Small intestine (tissue), 7 donors: ENCODE data around the gene CALHM4. TPM values are rescaled to one million over a fixed set of nuclear protein-coding genes. Genes with fewer than 3 reads are reported as not detected.

ENCODE experiments used
- DNase-seq, 2 donors: peaks; one replicate each; pipeline versions ENCODE4 v3.0.0 to v3.0.0-alpha.2; 2013
- FAIRE-seq: peaks from 2 replicates; lab custom pipeline; 2012; peaks lifted over from hg19 to GRCh38; lab: Jason Lieb, UNC
- H3K27ac ChIP-seq, 3 donors: one replicate each; pipeline ENCODE4 v1.5.1; 2013; ENCODE audit warnings: low read length in 2 of 3, mild to moderate bottlenecking in 2 of 3, control low read depth in 1 of 3, inconsistent platforms in 1 of 3, low read depth in 1 of 3, moderate library complexity in 1 of 3
- H3K27me3 ChIP-seq, 3 donors: one replicate each; pipeline ENCODE4 v1.6.1; 2013; ENCODE audit warnings: low read length in 3 of 3, inconsistent platforms in 1 of 3; ENCODE audit not compliant: control insufficient read depth in 3 of 3, insufficient read depth in 3 of 3
- H3K36me3 ChIP-seq, 3 donors: one replicate each; pipeline ENCODE4 v1.6.1; 2013; ENCODE audit warnings: low read length in 3 of 3, inconsistent platforms in 1 of 3, low read depth in 1 of 3, mild to moderate bottlenecking in 1 of 3, moderate library complexity in 1 of 3; ENCODE audit not compliant: control insufficient read depth in 3 of 3, insufficient read depth in 2 of 3
- H3K4me1 ChIP-seq, 3 donors: one replicate each; pipeline ENCODE4 v1.6.1; 2013; ENCODE audit warnings: low read length in 2 of 3, inconsistent platforms in 1 of 3, low read depth in 1 of 3, mild to moderate bottlenecking in 1 of 3, moderate library complexity in 1 of 3; ENCODE audit not compliant: control insufficient read depth in 3 of 3, insufficient read depth in 2 of 3
- H3K4me3 ChIP-seq, 3 donors: one replicate each; pipeline ENCODE4 v1.5.1; 2013; ENCODE audit warnings: low read length in 3 of 3, control low read depth in 1 of 3, inconsistent platforms in 1 of 3, low read depth in 1 of 3, mild to moderate bottlenecking in 1 of 3, moderate library complexity in 1 of 3
- H3K9me3 ChIP-seq, 2 donors: one replicate each; pipeline ENCODE4 v1.6.1; 2013; ENCODE audit warnings: low read depth in 1 of 2, low read length in 1 of 2; ENCODE audit not compliant: control insufficient read depth in 2 of 2, insufficient read depth in 1 of 2
- WGBS, 3 donors: extraction: QIAGEN DNeasy Blood & Tissue Kit; methylation state at CpG; one replicate each; pipeline ENCODE4 v1.1.7; 2013; 5-methylcytosine and 5-hydroxymethylcytosine counted together
- polyA plus RNA-seq, 4 donors: library from polyadenylated mRNA; stranded (reverse) in 3 of 4; unstranded in 1 of 4; fragments of 200-250 nt in 3 of 4; fragments of 120-200 nt in 1 of 4; gene quantifications; one replicate each; pipeline versions ENCODE4 v1.2.1 to v1.2.3, GENCODE V29; 2013
- donor health status: healthy with polysubstance abuse.
- donor health status: control.
- donor health status: control.
- donor health status: Bipolar disorder and iron deficiency.
- donor health status: healthy.

CALHM4 gene
- polyA plus RNA-seq, 4 donors = not detected

DNA sequence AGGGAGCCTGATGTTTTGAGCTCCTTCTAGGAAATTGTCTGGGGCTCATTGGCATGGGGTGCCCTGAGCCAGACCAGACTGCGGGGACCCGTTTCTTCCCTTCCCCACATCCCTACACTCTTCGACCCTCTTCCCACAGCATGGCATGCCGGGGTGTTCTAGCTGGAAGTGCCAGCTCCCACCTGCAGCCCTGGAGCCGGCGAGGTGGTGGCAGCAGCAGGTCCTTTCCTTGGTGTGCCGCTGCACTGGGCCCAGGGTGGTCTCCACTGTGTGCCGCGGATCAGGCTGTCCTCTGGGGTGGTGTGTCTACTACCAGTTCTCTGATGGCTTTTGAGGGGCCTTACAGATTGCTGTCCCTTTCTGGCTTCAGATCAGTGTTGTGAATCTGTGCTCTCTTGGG is 10.3 kb downstream of the CALHM4 start:
- WGBS, 3 donors = 93 to 94% (median 93%) methylated on average over 9 of the region's 9 CpGs
- DNase-seq (no peak), FAIRE-seq (no peak)
- Histone ChIP-seq H3K27ac (no peak overlapping the region), H3K27me3 (peaks cover 0 to 8% (median 0%) of the 10 kb centered on the region in 3 donors), H3K4me1 (peaks cover 0 to 15% (median 0%) of the 10 kb centered on the region in 3 donors), H3K36me3 (no peaks in the 10 kb centered on the region), H3K9me3 (no peaks in the 10 kb centered on the region), H3K4me3 (no peak overlapping the region)

- Histone ChIP-seq H3K36me3 (no peaks in the 10 kb centered on the region), H3K27ac (no peak overlapping the region), H3K4me3 (no peak overlapping the region), H3K9me3 (no peaks in the 10 kb centered on the region), H3K4me1 (peaks cover 0 to 15% (median 0%) of the 10 kb centered on the region in 3 donors), H3K27me3 (peaks cover 0 to 8% (median 0%) of the 10 kb centered on the region in 3 donors)
- DNase-seq = no peak
- WGBS, 3 donors = 81 to 87% (median 86%) methylated on average over 7 of the region's 7 CpGs
- no peak for FAIRE-seq
Measured at GRCh38 chr6:116564311-116564710, 10.8 kb downstream of the CALHM4 start.

GRCh38 chr6:116564921-116565872 is 11.6 kb downstream of the CALHM4 start:
- peaks cover 0 to 17% (median 0%) of the 10 kb centered on the region in 3 donors for H3K4me1 ChIP-seq
- H3K27ac ChIP-seq = no peak overlapping the region
- H3K9me3 ChIP-seq = no peaks in the 10 kb centered on the region
- FAIRE-seq (no peak), DNase-seq (peak in 1 of 2 donors; percentile 36)
- peak overlapping the region in 1 of 3 donors; percentile 28 for H3K4me3 ChIP-seq
- 47 to 56% (median 50%) methylated on average over 42 of the region's 42 CpGs for WGBS, 3 donors
- H3K36me3 ChIP-seq = no peaks in the 10 kb centered on the region
- peaks cover 0 to 8% (median 0%) of the 10 kb centered on the region in 3 donors for H3K27me3 ChIP-seq

DNA sequence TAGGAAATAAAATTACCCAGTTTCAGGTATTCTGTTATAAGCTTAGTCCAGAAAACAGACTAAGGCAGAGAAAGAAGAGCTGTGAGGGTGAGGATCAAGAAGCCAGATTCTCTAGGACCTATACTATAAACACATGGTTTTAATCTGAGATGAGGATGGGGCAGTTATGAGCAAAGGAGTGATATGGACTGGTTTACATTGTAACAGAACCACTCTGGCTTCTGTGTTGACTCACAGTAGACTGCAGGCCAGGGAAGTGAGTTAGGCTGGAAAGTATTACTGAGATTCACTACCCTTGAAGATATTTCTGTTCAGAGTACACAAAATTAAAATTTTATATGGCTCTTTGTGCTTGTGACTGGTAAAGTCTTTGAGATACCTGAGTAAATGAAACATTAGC is 14.6 kb downstream of the CALHM4 start:
- Histone ChIP-seq H3K4me3 (no peak overlapping the region), H3K4me1 (peaks cover 0 to 14% (median 2%) of the 10 kb centered on the region in 3 donors), H3K27ac (no peak overlapping the region), H3K36me3 (no peaks in the 10 kb centered on the region), H3K27me3 (peaks cover 0 to 8% (median 0%) of the 10 kb centered on the region in 3 donors), H3K9me3 (no peaks in the 10 kb centered on the region)
- FAIRE-seq = no peak
- no peak for DNase-seq

DNA sequence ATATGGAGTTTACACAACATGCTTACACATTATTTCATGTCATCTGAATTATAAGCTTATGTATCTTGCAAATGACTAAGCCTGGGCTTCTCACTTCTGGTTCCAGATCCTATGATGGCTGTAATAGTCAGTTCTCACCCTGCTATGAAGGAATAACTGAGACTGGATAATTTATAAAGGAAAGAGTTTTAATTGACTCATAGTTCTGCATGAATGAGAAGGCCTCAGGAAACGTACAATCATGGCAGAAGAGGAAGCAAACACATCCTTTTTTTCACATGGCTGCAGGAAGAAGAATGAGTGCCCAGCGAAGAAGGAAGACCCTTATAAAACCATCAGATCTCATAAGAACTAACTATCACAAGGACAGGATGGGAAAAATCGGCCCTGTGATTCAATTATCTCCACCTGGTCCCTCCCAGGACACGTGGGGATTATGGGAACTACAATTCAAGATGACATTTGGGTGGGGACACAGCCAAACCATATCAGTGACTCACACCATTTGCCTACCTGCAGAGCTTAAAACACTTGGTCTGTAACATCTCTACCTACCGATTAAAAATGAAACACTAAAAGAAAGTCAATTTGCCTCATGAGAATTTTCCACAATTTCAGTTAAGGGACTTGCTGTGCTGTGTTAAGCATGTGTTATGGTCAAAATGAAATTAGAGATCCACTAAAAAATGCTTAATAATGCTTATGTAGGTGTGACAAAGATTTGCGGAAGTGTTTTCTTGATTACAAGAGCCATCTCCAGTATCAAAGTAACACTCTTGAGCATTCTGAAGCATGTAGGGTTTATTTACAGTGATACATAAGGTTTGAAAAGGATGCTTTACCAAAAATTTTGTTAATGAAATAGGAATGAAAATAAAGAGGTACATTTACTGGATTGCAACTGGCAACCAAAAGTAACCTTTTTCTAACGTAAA is 15.5 kb downstream of the CALHM4 start:
- Histone ChIP-seq H3K27ac (no peak overlapping the region), H3K27me3 (peaks cover 0 to 8% (median 0%) of the 10 kb centered on the region in 3 donors), H3K4me3 (no peak overlapping the region), H3K9me3 (no peaks in the 10 kb centered on the region), H3K4me1 (peaks cover 0 to 11% (median 2%) of the 10 kb centered on the region in 3 donors), H3K36me3 (no peaks in the 10 kb centered on the region)
- WGBS, 3 donors = 59 to 69% (median 63%) methylated on average over 7 of the region's 7 CpGs
- no peak for FAIRE-seq
- no peak for DNase-seq

DNA sequence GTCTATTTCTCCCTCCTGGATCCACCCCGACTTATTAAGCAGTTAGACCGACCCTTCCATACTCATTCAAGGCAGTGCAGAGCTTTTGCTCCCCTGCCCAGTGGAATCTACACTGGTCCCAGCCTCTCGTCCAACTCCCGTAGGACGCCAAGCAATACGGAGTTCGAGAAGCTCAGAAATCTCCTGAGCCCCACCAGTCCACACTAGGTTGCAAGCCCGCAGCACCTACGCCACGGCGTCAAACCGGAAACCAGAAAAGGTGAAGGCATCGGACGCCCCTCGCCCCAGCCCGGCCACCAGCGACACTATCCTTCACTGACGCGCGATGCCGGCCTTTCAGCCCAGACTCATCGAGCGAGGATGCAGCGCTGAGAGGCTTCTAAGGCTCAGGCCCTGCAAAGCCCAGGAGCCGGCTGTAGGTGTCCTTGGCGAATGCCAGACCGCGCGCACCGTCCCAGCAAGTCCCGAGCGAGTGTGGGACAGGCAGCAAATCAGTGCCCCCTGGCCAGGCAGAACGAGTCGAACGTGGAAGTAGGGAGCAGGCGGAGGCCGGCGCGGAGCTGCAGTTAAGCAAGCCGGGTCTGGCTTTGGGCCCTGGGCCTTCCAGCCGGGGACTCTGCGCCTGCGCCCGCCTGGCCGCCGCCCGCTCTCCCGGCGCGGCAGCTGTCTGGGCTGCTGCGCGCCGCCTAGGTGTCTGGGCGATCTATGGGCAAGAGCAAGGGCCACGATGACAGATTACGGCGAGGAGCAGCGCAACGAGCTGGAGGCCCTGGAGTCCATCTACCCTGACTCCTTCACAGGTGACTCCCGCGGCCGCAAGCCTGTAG is 17.5 kb downstream of the CALHM4 start, which contains the start of gene RWDD1:
Gene RWDD1 (plus strand): TSS at position 649 of the 827 bp plus-strand sequence. CDS start 79 bp downstream, at position 728.
- FAIRE-seq (no peak), DNase-seq (peak; percentile 98 to 99)
- H3K9me3 ChIP-seq = no peaks in the 10 kb centered on the region
- 0% methylated on average over 46 to 62 of the region's 62 CpGs for WGBS, 3 donors
- peaks cover 0 to 5% (median 2%) of the 10 kb centered on the region in 3 donors for H3K36me3 ChIP-seq
- H3K27me3 ChIP-seq = no peaks in the 10 kb centered on the region
- peaks cover 0 to 9% (median 2%) of the 10 kb centered on the region in 3 donors for H3K4me1 ChIP-seq
- H3K4me3 ChIP-seq = peak within 1 kb of the TSS; percentile 80 to 96 (median 88)
- H3K27ac ChIP-seq = peak within 1 kb of the TSS; percentile 89 to 99 (median 95)

GRCh38 chr6:116571683-116572000 is 18.1 kb downstream of the CALHM4 start:
- Histone ChIP-seq H3K27me3 (no peaks in the 10 kb centered on the region), H3K36me3 (peaks cover 0 to 5% (median 2%) of the 10 kb centered on the region in 3 donors), H3K4me3 (peak overlapping the region; percentile 79 to 96 (median 80)), H3K27ac (peak overlapping the region; percentile 89 to 99 (median 95)), H3K9me3 (no peaks in the 10 kb centered on the region), H3K4me1 (peaks cover 0 to 9% (median 2%) of the 10 kb centered on the region in 3 donors)
- 0 to 1% (median 0%) methylated on average over 12 of the region's 12 CpGs for whole genome bisulfite sequencing, 3 donors
- no peak for FAIRE-seq
- no peak for DNase-seq
